ENCODE measurements around the gene BCAS3. TPM values are rescaled to one million over a fixed set of nuclear protein-coding genes. Genes with fewer than 3 reads are reported as not detected.
"Not testable (repeated sequence)": the region's sequence is repeated elsewhere in the genome, so short reads cannot be mapped to it uniquely, and the experiment has no call there.

The BCAS3 gene
- total RNA-seq, 2 donors from 2014 or later: 28.0 to 37.7 TPM

GRCh38 chr17:60971515-60972369 is 294.1 kb downstream of the BCAS3 start:
- Histone ChIP-seq H3K4me1 (ENCODE audit: control insufficient read depth, insufficient read depth, low read length) (no peaks in the 10 kb centered on the region), H3K27ac (ENCODE audit: low read depth, low read length) (no peak overlapping the region), H3K4me3 (ENCODE audit: low read length) (no peak overlapping the region), H3K27me3 (ENCODE audit: control insufficient read depth, insufficient read depth, low read length, poor library complexity, severe bottlenecking) (no peaks in the 10 kb centered on the region), H3K36me3 (ENCODE audit: control insufficient read depth, insufficient read depth, low read length) (no peaks in the 10 kb centered on the region), H3K9ac (ENCODE audit: extremely low read depth, low read length, poor library complexity, severe bottlenecking) (no peak overlapping the region), H3K9me3 (ENCODE audit: control insufficient read depth, low read length) (no peaks in the 10 kb centered on the region)
- WGBS, 2 experiments (ENCODE audit: insufficient coverage in 1 of 2, insufficient read length in 1 of 2): 62 to 67% methylated on average over 4 to 6 of the region's 6 CpGs
- Mint-ChIP-seq H3K4me1 (no peaks in the 10 kb centered on the region), H3K27me3 (ENCODE audit: insufficient read depth) (no peaks in the 10 kb centered on the region), H3K36me3 (ENCODE audit: low read depth) (peaks cover 2% of the 10 kb centered on the region), H3K4me3 (no peak overlapping the region), H3K9me3 (peaks cover 5% of the 10 kb centered on the region), H3K27ac (no peak overlapping the region)
- peak; percentile 85 for DNase-seq
- TF ChIP-seq, protein P1, sequence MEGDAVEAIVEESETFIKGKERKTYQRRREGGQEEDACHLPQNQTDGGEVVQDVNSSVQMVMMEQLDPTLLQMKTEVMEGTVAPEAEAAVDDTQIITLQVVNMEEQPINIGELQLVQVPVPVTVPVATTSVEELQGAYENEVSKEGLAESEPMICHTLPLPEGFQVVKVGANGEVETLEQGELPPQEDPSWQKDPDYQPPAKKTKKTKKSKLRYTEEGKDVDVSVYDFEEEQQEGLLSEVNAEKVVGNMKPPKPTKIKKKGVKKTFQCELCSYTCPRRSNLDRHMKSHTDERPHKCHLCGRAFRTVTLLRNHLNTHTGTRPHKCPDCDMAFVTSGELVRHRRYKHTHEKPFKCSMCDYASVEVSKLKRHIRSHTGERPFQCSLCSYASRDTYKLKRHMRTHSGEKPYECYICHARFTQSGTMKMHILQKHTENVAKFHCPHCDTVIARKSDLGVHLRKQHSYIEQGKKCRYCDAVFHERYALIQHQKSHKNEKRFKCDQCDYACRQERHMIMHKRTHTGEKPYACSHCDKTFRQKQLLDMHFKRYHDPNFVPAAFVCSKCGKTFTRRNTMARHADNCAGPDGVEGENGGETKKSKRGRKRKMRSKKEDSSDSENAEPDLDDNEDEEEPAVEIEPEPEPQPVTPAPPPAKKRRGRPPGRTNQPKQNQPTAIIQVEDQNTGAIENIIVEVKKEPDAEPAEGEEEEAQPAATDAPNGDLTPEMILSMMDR (conservative IDR thresholded peaks at IDR 0.05): peak; percentile 88

DNA sequence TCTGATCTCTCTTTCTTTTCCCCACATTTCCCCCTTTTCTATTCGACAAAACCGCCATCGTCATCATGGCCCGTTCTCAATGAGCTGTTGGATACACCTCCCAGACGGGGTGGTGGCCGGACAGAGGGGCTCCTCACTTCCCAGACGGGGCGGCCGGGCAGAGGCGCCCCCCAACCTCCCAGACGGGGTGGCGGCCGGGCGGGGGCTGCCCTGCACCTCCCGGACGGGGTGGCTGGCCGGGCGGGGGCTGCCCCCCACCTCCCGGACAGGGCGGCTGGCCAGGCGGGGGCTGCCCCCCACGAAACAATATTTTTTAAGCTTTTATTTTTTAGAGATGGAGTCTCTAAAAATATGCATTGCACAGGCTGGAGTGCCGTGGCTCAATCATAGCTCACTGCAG is 299.2 kb downstream of the BCAS3 start:
- not testable (repeated sequence) for H3K27ac Mint-ChIP-seq; H3K36me3 Mint-ChIP-seq (ENCODE audit: low read depth); H3K27me3 Mint-ChIP-seq (ENCODE audit: insufficient read depth); H3K4me3 Mint-ChIP-seq; H3K4me1 ChIP-seq (ENCODE audit: control insufficient read depth, insufficient read depth, low read length); H3K9ac ChIP-seq (ENCODE audit: extremely low read depth, low read length, poor library complexity, severe bottlenecking); H3K4me1 Mint-ChIP-seq; DNase-seq; H3K27me3 ChIP-seq (ENCODE audit: control insufficient read depth, insufficient read depth, low read length, poor library complexity, severe bottlenecking); H3K36me3 ChIP-seq (ENCODE audit: control insufficient read depth, insufficient read depth, low read length); H3K27ac ChIP-seq (ENCODE audit: low read depth, low read length); H3K9me3 ChIP-seq (ENCODE audit: control insufficient read depth, low read length); H3K4me3 ChIP-seq (ENCODE audit: low read length)
- peaks cover 13% of the 10 kb centered on the region for H3K9me3 Mint-ChIP-seq
- 97 to 100% methylated on average over 1 to 21 of the region's 23 CpGs for WGBS, 2 experiments (ENCODE audit: insufficient coverage in 1 of 2, insufficient read length in 1 of 2)

DNA sequence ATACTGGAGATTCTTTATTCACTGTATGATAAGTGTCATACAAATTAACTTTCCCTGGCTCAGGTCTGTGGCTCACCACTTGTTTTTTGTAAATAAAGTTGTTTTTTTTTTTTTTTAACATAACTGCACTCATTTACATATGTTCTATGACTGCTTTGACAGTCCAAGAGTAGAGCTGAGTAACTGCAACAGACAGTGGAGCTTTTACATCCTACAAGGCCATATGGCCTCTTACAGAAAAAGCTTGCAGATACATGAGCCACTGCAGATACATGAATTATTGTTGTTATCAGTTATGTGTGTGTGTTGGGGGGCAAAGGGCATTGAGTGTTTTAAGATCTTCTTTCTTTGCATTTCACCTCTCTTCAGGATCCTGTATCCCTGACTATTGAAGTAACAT is 311.7 kb downstream of the BCAS3 start:
- Histone ChIP-seq H3K9me3 (ENCODE audit: control insufficient read depth, low read length) (no peaks in the 10 kb centered on the region), H3K27ac (ENCODE audit: low read depth, low read length) (no peak overlapping the region), H3K36me3 (ENCODE audit: control insufficient read depth, insufficient read depth, low read length) (no peaks in the 10 kb centered on the region), H3K27me3 (ENCODE audit: control insufficient read depth, insufficient read depth, low read length, poor library complexity, severe bottlenecking) (no peaks in the 10 kb centered on the region), H3K9ac (ENCODE audit: extremely low read depth, low read length, poor library complexity, severe bottlenecking) (no peak overlapping the region), H3K4me3 (ENCODE audit: low read length) (no peak overlapping the region), H3K4me1 (ENCODE audit: control insufficient read depth, insufficient read depth, low read length) (no peaks in the 10 kb centered on the region)
- Mint-ChIP-seq H3K27ac (no peak overlapping the region), H3K27me3 (ENCODE audit: insufficient read depth) (no peaks in the 10 kb centered on the region), H3K4me3 (no peak overlapping the region), H3K9me3 (no peaks in the 10 kb centered on the region), H3K4me1 (no peaks in the 10 kb centered on the region), H3K36me3 (ENCODE audit: low read depth) (no peaks in the 10 kb centered on the region)
- DNase-seq: no peak
- TF ChIP-seq, protein P1 (conservative IDR thresholded peaks at IDR 0.05): no peak
